SK-N-SH (cell line): ENCODE measurements around the gene COBLL1.
"Not testable (repeated sequence)": the region's sequence is repeated elsewhere in the genome, so short reads cannot be mapped to it uniquely, and the experiment has no call there.

ENCODE experiments used
- CHD2 ChIP-seq: fragments of 150-350 bp; IDR thresholded peaks from 2 replicates; pipeline ENCODE4 v1.6.1; 2018; ENCODE audit warnings: low read length; ENCODE audit not compliant: partially characterized antibody
- MEF2A ChIP-seq: IDR thresholded peaks from 2 replicates; pipeline ENCODE4 v1.4.0; 2012; ENCODE audit warnings: low read depth, borderline replicate concordance
- NRF1 ChIP-seq: IDR thresholded peaks from 2 replicates; pipeline ENCODE4 v1.6.1; 2012; ENCODE audit warnings: low read depth, mild to moderate bottlenecking, low read length
- RXRA ChIP-seq: IDR thresholded peaks from 2 replicates; pipeline ENCODE4 v1.4.0; 2012; ENCODE audit warnings: low read depth, mild to moderate bottlenecking, borderline replicate concordance
- TAF1 ChIP-seq: IDR thresholded peaks from 2 replicates; pipeline ENCODE4 v1.6.1; 2012; ENCODE audit warnings: low read depth, mild to moderate bottlenecking, low read length, moderate library complexity, borderline replicate concordance
- YY1 ChIP-seq: IDR thresholded peaks from 2 replicates; pipeline ENCODE4 v1.4.0; 2012; ENCODE audit warnings: low read depth, mild to moderate bottlenecking
- TF ChIP-seq, protein P1 (sequence below): fragments of 200-600 bp; sonication (generic); IDR thresholded peaks from 2 replicates; pipeline ENCODE4 v1.6.1; 2017; ENCODE audit warnings: antibody characterized with exemption, mild to moderate bottlenecking, moderate library complexity
- TF ChIP-seq, protein P2 (sequence below): IDR thresholded peaks from 2 replicates; pipeline ENCODE4 v1.6.1; 2012; ENCODE audit warnings: mild to moderate bottlenecking, low read depth, low read length, moderate library complexity

DNA sequence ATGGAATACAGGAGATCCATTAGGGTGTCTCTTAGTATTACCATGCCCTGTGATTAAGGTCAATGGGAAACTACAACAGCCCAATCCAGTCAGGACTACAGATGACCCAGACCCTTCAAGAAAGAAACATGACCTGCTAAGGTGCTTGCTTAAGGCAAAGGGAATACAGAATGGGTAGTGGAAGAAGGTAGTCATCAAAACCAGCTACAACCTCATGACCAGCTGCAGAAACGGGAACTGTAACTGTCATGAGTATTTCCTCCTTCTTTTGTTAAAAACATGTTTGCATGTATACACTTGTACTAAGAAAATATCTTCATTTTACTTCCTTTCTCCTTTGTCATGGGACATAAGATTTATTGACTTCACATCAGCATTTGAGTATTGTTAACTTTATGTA, 24.8 kb upstream of the COBLL1 start:
- TF ChIP-seq, protein P1, sequence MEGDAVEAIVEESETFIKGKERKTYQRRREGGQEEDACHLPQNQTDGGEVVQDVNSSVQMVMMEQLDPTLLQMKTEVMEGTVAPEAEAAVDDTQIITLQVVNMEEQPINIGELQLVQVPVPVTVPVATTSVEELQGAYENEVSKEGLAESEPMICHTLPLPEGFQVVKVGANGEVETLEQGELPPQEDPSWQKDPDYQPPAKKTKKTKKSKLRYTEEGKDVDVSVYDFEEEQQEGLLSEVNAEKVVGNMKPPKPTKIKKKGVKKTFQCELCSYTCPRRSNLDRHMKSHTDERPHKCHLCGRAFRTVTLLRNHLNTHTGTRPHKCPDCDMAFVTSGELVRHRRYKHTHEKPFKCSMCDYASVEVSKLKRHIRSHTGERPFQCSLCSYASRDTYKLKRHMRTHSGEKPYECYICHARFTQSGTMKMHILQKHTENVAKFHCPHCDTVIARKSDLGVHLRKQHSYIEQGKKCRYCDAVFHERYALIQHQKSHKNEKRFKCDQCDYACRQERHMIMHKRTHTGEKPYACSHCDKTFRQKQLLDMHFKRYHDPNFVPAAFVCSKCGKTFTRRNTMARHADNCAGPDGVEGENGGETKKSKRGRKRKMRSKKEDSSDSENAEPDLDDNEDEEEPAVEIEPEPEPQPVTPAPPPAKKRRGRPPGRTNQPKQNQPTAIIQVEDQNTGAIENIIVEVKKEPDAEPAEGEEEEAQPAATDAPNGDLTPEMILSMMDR, result not testable (repeated sequence)
- not testable (repeated sequence) for TF ChIP-seq CHD2, NRF1, RXRA, MEF2A, YY1, TAF1
- TF ChIP-seq, protein P2, sequence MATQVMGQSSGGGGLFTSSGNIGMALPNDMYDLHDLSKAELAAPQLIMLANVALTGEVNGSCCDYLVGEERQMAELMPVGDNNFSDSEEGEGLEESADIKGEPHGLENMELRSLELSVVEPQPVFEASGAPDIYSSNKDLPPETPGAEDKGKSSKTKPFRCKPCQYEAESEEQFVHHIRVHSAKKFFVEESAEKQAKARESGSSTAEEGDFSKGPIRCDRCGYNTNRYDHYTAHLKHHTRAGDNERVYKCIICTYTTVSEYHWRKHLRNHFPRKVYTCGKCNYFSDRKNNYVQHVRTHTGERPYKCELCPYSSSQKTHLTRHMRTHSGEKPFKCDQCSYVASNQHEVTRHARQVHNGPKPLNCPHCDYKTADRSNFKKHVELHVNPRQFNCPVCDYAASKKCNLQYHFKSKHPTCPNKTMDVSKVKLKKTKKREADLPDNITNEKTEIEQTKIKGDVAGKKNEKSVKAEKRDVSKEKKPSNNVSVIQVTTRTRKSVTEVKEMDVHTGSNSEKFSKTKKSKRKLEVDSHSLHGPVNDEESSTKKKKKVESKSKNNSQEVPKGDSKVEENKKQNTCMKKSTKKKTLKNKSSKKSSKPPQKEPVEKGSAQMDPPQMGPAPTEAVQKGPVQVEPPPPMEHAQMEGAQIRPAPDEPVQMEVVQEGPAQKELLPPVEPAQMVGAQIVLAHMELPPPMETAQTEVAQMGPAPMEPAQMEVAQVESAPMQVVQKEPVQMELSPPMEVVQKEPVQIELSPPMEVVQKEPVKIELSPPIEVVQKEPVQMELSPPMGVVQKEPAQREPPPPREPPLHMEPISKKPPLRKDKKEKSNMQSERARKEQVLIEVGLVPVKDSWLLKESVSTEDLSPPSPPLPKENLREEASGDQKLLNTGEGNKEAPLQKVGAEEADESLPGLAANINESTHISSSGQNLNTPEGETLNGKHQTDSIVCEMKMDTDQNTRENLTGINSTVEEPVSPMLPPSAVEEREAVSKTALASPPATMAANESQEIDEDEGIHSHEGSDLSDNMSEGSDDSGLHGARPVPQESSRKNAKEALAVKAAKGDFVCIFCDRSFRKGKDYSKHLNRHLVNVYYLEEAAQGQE, result not testable (repeated sequence)
